ENCODE measurements around the gene MDM4. TPM values are rescaled to one million over a fixed set of nuclear protein-coding genes. Genes with fewer than 3 reads are reported as not detected.

The MDM4 gene
- total and polyA plus RNA-seq, 4 experiments from 2014 or later = 7.7 to 237 (median 120) TPM

- CTCF ChIA-PET (ENCODE audit: partially characterized antibody) = interaction anchor here (2.3 kb wide), 1 partner anchor 10 kb away, joined by 14 read pairs; no protein-coding TSS in a partner anchor
- Mint-ChIP-seq H3K9me3 (peaks cover 0 to 1% (median 0%) of the 10 kb centered on the region in 8 donors), H3K4me1 (peaks cover 15 to 33% (median 20%) of the 10 kb centered on the region in 4 donors), H3K27me3 (no peaks in the 10 kb centered on the region), H3K27ac (peak overlapping the region in 6 of 7 donors; percentile 23 to 78 (median 64)), H3K4me3 (no peak overlapping the region), H3K36me3 (peaks cover 12 to 27% of the 10 kb centered on the region in 2 donors)
- no peaks in the 10 kb centered on the region for H3K36me3 ChIP-seq (ENCODE audit: insufficient read depth, low read length)
- no peak for DNase-seq
- intact Hi-C loops (cut with micrococcal nuclease) = no loop called here
- no peaks in the 10 kb centered on the region for H3K9me3 ChIP-seq (ENCODE audit: control insufficient read depth in 1 of 2, low read length in 2 of 2)
- H3K4me1 ChIP-seq (ENCODE audit: insufficient read depth, low read length) = peaks cover 25% of the 10 kb centered on the region
- no peak overlapping the region for H3K27ac ChIP-seq (ENCODE audit: low read depth, low read length)
- H3K4me3 ChIP-seq (ENCODE audit: low read length in 2 of 2) = no peak overlapping the region
- POLR2A ChIA-PET (ENCODE audit: partially characterized antibody) = interaction anchor here (0.6 kb wide), 1 partner anchor 59 kb away, joined by 3 read pairs; the partner anchor contains the start of gene MDM4
- H3K27me3 ChIP-seq (ENCODE audit: insufficient read depth, low read length) = no peaks in the 10 kb centered on the region
Measured at GRCh38 chr1:204575221-204576190, 59.3 kb downstream of the MDM4 start.

GRCh38 chr1:204576422-204576821 is 60.2 kb downstream of the MDM4 start:
- no peaks in the 10 kb centered on the region for H3K36me3 ChIP-seq (ENCODE audit: insufficient read depth, low read length)
- H3K36me3 Mint-ChIP-seq = peaks cover 8 to 22% of the 10 kb centered on the region in 2 donors
- peaks cover 27% of the 10 kb centered on the region for H3K4me1 ChIP-seq (ENCODE audit: insufficient read depth, low read length)
- H3K27me3 ChIP-seq (ENCODE audit: insufficient read depth, low read length) = no peaks in the 10 kb centered on the region
- no peaks in the 10 kb centered on the region for H3K9me3 ChIP-seq (ENCODE audit: control insufficient read depth in 1 of 2, low read length in 2 of 2)
- no peak overlapping the region for H3K27ac ChIP-seq (ENCODE audit: low read depth, low read length)
- no peak overlapping the region for H3K4me3 Mint-ChIP-seq
- H3K4me3 ChIP-seq (ENCODE audit: low read length in 2 of 2) = no peak overlapping the region
- intact Hi-C loops (cut with micrococcal nuclease) = no loop called here
- CTCF ChIA-PET (ENCODE audit: partially characterized antibody) = no interaction called here
- peaks cover 17 to 37% (median 22%) of the 10 kb centered on the region in 4 donors for H3K4me1 Mint-ChIP-seq
- peaks cover 0 to 1% (median 0%) of the 10 kb centered on the region in 8 donors for H3K9me3 Mint-ChIP-seq
- H3K27ac Mint-ChIP-seq = peak overlapping the region in 6 of 7 donors; percentile 38 to 78 (median 64)
- POLR2A ChIA-PET (ENCODE audit: partially characterized antibody) = no interaction called here
- DNase-seq = no peak
- H3K27me3 Mint-ChIP-seq = no peaks in the 10 kb centered on the region

- H3K36me3 ChIP-seq (ENCODE audit: insufficient read depth, low read length) = no peaks in the 10 kb centered on the region
- H3K9me3 Mint-ChIP-seq = peaks cover 0 to 1% (median 0%) of the 10 kb centered on the region in 8 donors
- no peaks in the 10 kb centered on the region for H3K27me3 Mint-ChIP-seq
- peak overlapping the region in 7 of 8 donors; percentile 79 to 94 (median 88) for H3K4me3 Mint-ChIP-seq
- peak overlapping the region; percentile 50 for H3K27ac ChIP-seq (ENCODE audit: low read depth, low read length)
- ChIA-PET CTCF (ENCODE audit: partially characterized antibody) (interaction anchor here (0.7 to 4.4 kb wide), 5 partner anchors 12 to 230 kb away, joined by 3 to 18 read pairs (median 3); no protein-coding TSS in a partner anchor), POLR2A (ENCODE audit: partially characterized antibody) (no interaction called here)
- no peaks in the 10 kb centered on the region for H3K27me3 ChIP-seq (ENCODE audit: insufficient read depth, low read length)
- peaks cover 3 to 14% of the 10 kb centered on the region in 2 donors for H3K36me3 Mint-ChIP-seq
- intact Hi-C loops (cut with micrococcal nuclease) = no loop called here
- no peaks in the 10 kb centered on the region for H3K9me3 ChIP-seq (ENCODE audit: control insufficient read depth in 1 of 2, low read length in 2 of 2)
- no peak for DNase-seq
- no peak overlapping the region for H3K4me3 ChIP-seq (ENCODE audit: low read length in 2 of 2)
- H3K4me1 ChIP-seq (ENCODE audit: insufficient read depth, low read length) = peaks cover 27% of the 10 kb centered on the region
- H3K4me1 Mint-ChIP-seq = peaks cover 17 to 37% (median 22%) of the 10 kb centered on the region in 4 donors
- H3K27ac Mint-ChIP-seq = peak overlapping the region; percentile 61 to 92 (median 88)
Measured at GRCh38 chr1:204577794-204578478, 61.7 kb downstream of the MDM4 start.

GRCh38 chr1:204578867-204579664 is 62.9 kb downstream of the MDM4 start:
- Histone ChIP-seq H3K9me3 (ENCODE audit: control insufficient read depth in 1 of 2, low read length in 2 of 2) (no peaks in the 10 kb centered on the region), H3K4me3 (ENCODE audit: low read length in 2 of 2) (peak overlapping the region; percentile 35 to 77), H3K36me3 (ENCODE audit: insufficient read depth, low read length) (no peaks in the 10 kb centered on the region), H3K27me3 (ENCODE audit: insufficient read depth, low read length) (no peaks in the 10 kb centered on the region), H3K4me1 (ENCODE audit: insufficient read depth, low read length) (peaks cover 29% of the 10 kb centered on the region), H3K27ac (ENCODE audit: low read depth, low read length) (peak overlapping the region; percentile 50)
- H3K9me3 Mint-ChIP-seq = peaks cover 0 to 1% (median 0%) of the 10 kb centered on the region in 8 donors
- H3K36me3 Mint-ChIP-seq = peaks cover 0 to 5% of the 10 kb centered on the region in 2 donors
- DNase-seq = peak in 2 of 5 donors; percentile 14 to 19
- intact Hi-C loops (cut with micrococcal nuclease) = no loop called here
- ChIA-PET POLR2A (ENCODE audit: partially characterized antibody) (interaction anchor here (0.6 to 1.4 kb wide), 4 partner anchors 13 to 63 kb away, joined by 3 to 5 read pairs (median 4); partner anchors contain the start of gene MDM4), CTCF (ENCODE audit: partially characterized antibody) (interaction anchor here (0.8 to 4.4 kb wide), 6 partner anchors 13 to 228 kb away, joined by 3 to 18 read pairs (median 4); no protein-coding TSS in a partner anchor)
- no peaks in the 10 kb centered on the region for H3K27me3 Mint-ChIP-seq
- peak overlapping the region; percentile 79 to 94 (median 87) for H3K4me3 Mint-ChIP-seq
- peaks cover 17 to 37% (median 22%) of the 10 kb centered on the region in 4 donors for H3K4me1 Mint-ChIP-seq
- peak overlapping the region; percentile 86 to 92 (median 92) for H3K27ac Mint-ChIP-seq

- Mint-ChIP-seq H3K36me3 (peaks cover 0 to 3% of the 10 kb centered on the region in 2 donors), H3K27me3 (no peaks in the 10 kb centered on the region), H3K9me3 (peaks cover 0 to 1% (median 0%) of the 10 kb centered on the region in 8 donors), H3K27ac (peak overlapping the region; percentile 86 to 92 (median 92)), H3K4me3 (peak overlapping the region; percentile 79 to 94 (median 87)), H3K4me1 (peaks cover 17 to 37% (median 25%) of the 10 kb centered on the region in 4 donors)
- Histone ChIP-seq H3K4me1 (ENCODE audit: insufficient read depth, low read length) (peaks cover 34% of the 10 kb centered on the region), H3K4me3 (ENCODE audit: low read length in 2 of 2) (peak overlapping the region; percentile 35 to 77), H3K36me3 (ENCODE audit: insufficient read depth, low read length) (no peaks in the 10 kb centered on the region), H3K9me3 (ENCODE audit: control insufficient read depth in 1 of 2, low read length in 2 of 2) (no peaks in the 10 kb centered on the region), H3K27ac (ENCODE audit: low read depth, low read length) (peak overlapping the region; percentile 50), H3K27me3 (ENCODE audit: insufficient read depth, low read length) (no peaks in the 10 kb centered on the region)
- ChIA-PET POLR2A (ENCODE audit: partially characterized antibody) (interaction anchor here (0.6 to 1.4 kb wide), 4 partner anchors 14 to 64 kb away, joined by 3 to 5 read pairs (median 4); partner anchors contain the start of gene MDM4), CTCF (ENCODE audit: partially characterized antibody) (interaction anchor here (0.8 to 4.4 kb wide), 5 partner anchors 14 to 228 kb away, joined by 3 to 18 read pairs (median 4); no protein-coding TSS in a partner anchor)
- intact Hi-C loops (cut with micrococcal nuclease) = no loop called here
- no peak for DNase-seq
Measured at GRCh38 chr1:204579681-204580080, 63.5 kb downstream of the MDM4 start.

GRCh38 chr1:204580862-204581261 is 64.7 kb downstream of the MDM4 start:
- H3K36me3 ChIP-seq (ENCODE audit: insufficient read depth, low read length) = no peaks in the 10 kb centered on the region
- Mint-ChIP-seq H3K9me3 (peaks cover 0 to 1% (median 0%) of the 10 kb centered on the region in 8 donors), H3K4me3 (peak overlapping the region in 1 of 8 donors; percentile 94), H3K36me3 (peaks cover 0 to 3% of the 10 kb centered on the region in 2 donors), H3K4me1 (peaks cover 21 to 45% (median 30%) of the 10 kb centered on the region in 4 donors), H3K27ac (peak overlapping the region in 4 of 7 donors; percentile 41 to 92 (median 83)), H3K27me3 (no peaks in the 10 kb centered on the region)
- no peak for DNase-seq
- peaks cover 34% of the 10 kb centered on the region for H3K4me1 ChIP-seq (ENCODE audit: insufficient read depth, low read length)
- intact Hi-C loops (cut with micrococcal nuclease) = no loop called here
- CTCF ChIA-PET (ENCODE audit: partially characterized antibody) = interaction anchor here (4.4 kb wide), 1 partner anchor 227 kb away, joined by 18 read pairs; no protein-coding TSS in a partner anchor
- POLR2A ChIA-PET (ENCODE audit: partially characterized antibody) = no interaction called here
- no peaks in the 10 kb centered on the region for H3K9me3 ChIP-seq (ENCODE audit: control insufficient read depth in 1 of 2, low read length in 2 of 2)
- H3K27ac ChIP-seq (ENCODE audit: low read depth, low read length) = no peak overlapping the region
- H3K27me3 ChIP-seq (ENCODE audit: insufficient read depth, low read length) = no peaks in the 10 kb centered on the region
- no peak overlapping the region for H3K4me3 ChIP-seq (ENCODE audit: low read length in 2 of 2)
